Esophagus muscularis mucosa (tissue), 4 donors: ENCODE data around the gene CTNS.

Experiments used
- EP300 ChIP-seq: sonication (generic); formaldehyde crosslinking; IDR thresholded peaks from one replicate; pipeline ENCODE4 v1.6.1; 2017; ENCODE audit warnings: antibody characterized with exemption
- POLR2A ChIP-seq: fragments of 450-650 bp; IDR thresholded peaks from one replicate; pipeline ENCODE4 v1.6.1; 2017; ENCODE audit warnings: antibody characterized with exemption, moderate library complexity, mild to moderate bottlenecking, low read depth
- POLR2AphosphoS5 ChIP-seq, 2 donors: sonication (generic); formaldehyde crosslinking; IDR thresholded peaks; one replicate each; pipeline ENCODE4 v1.6.1; 2017; ENCODE audit warnings: antibody characterized with exemption in 2 of 2
- TF ChIP-seq, protein P1 (sequence below), 3 experiments: fragments of 200-600 bp in 2 of 3; fragments of 450-650 bp in 1 of 3; sonication (generic) in 2 of 3; IDR thresholded peaks; one replicate each; pipeline ENCODE4 v1.5.1; 2017 to 2019; ENCODE audit warnings: antibody characterized with exemption in 3 of 3, mild to moderate bottlenecking in 2 of 3, moderate library complexity in 1 of 3

DNA sequence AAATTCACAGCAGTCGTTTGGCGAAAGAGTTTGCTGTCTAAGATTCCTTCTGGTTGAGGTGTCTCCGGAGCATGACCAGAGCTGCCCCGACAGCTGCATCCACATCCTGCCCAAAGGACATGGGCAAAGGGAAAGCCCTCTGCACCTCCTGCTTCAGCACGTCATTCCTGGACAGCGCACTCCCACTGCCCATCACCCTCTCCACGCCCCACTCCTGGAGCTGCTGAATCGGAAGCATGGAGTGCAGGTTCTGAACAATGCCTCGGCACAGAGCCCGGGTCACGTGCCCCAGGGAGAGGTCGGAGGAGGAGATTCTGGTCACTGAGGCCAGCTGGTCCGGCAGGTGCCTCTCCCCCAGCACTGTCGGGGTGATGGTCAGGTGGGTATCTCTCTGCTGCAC, 26.0 kb upstream of the CTNS start:
- TF ChIP-seq, protein P1, sequence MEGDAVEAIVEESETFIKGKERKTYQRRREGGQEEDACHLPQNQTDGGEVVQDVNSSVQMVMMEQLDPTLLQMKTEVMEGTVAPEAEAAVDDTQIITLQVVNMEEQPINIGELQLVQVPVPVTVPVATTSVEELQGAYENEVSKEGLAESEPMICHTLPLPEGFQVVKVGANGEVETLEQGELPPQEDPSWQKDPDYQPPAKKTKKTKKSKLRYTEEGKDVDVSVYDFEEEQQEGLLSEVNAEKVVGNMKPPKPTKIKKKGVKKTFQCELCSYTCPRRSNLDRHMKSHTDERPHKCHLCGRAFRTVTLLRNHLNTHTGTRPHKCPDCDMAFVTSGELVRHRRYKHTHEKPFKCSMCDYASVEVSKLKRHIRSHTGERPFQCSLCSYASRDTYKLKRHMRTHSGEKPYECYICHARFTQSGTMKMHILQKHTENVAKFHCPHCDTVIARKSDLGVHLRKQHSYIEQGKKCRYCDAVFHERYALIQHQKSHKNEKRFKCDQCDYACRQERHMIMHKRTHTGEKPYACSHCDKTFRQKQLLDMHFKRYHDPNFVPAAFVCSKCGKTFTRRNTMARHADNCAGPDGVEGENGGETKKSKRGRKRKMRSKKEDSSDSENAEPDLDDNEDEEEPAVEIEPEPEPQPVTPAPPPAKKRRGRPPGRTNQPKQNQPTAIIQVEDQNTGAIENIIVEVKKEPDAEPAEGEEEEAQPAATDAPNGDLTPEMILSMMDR (IDR thresholded peaks at IDR 0.05): no peak
- TF ChIP-seq POLR2A: no peak
- TF ChIP-seq POLR2AphosphoS5 (IDR thresholded peaks at IDR 0.05): no peak
- no peak for TF ChIP-seq EP300
